ENCODE results near the gene NOS1AP.

- TF ChIP-seq CTCF (IDR thresholded peaks at IDR 0.05) = no peak
- no peak for TF ChIP-seq POLR2A (IDR thresholded peaks at IDR 0.05)
Measured at GRCh38 chr1:162406811-162407210, 337.3 kb downstream of the NOS1AP start.
